Ovary (tissue), 9 donors: ENCODE data around the gene GNG4. TPM values are rescaled to one million over a fixed set of nuclear protein-coding genes. Genes with fewer than 3 reads are reported as not detected.
"Not testable (repeated sequence)": the region's sequence is repeated elsewhere in the genome, so short reads cannot be mapped to it uniquely, and the experiment has no call there.

ENCODE experiments used
- DNase-seq, 5 donors: peaks; one replicate each; pipeline ENCODE4 v3.0.0-alpha.2; 2019 to 2020
- H3K27ac ChIP-seq, 2 donors: fragments of 200-600 bp; one replicate each; pipeline versions ENCODE4 v1.5.1 to v1.8.0; 2019 to 2022
- H3K27me3 ChIP-seq: fragments of 200-600 bp; one replicate; pipeline ENCODE4 v1.8.0; 2022
- H3K36me3 ChIP-seq: fragments of 200-600 bp; sonication (generic); one replicate; pipeline ENCODE4 v1.5.1; 2019
- H3K4me1 ChIP-seq: one replicate; pipeline ENCODE4 v1.8.1; 2013; ENCODE audit warnings: mild to moderate bottlenecking, moderate library complexity; ENCODE audit not compliant: insufficient read depth
- H3K4me3 ChIP-seq: fragments of 200-600 bp; sonication (generic); one replicate; pipeline ENCODE4 v1.5.1; 2017
- H3K9me3 ChIP-seq, 2 donors: fragments of 200-600 bp in 1 of 2; sonication (generic) in 1 of 2; one replicate each; pipeline versions ENCODE4 v1.5.1 to v1.8.1; 2013 to 2019; ENCODE audit warnings: mild to moderate bottlenecking in 1 of 2, moderate library complexity in 1 of 2
- EP300 ChIP-seq: sonication (generic); formaldehyde crosslinking; IDR thresholded peaks from one replicate; pipeline ENCODE4 v1.6.1; 2017; ENCODE audit warnings: antibody characterized with exemption
- POLR2A ChIP-seq: fragments of 450-650 bp; IDR thresholded peaks from one replicate; pipeline ENCODE4 v1.6.1; 2017; ENCODE audit warnings: antibody characterized with exemption, mild to moderate bottlenecking, moderate library complexity
- WGBS, 3 donors: extraction: QIAGEN DNeasy Blood & Tissue Kit in 1 of 3; methylation state at CpG; one replicate each; pipeline versions ENCODE4 v1.1.5 to v1.1.7; 2013 to 2017; 5-methylcytosine and 5-hydroxymethylcytosine counted together
- intact Hi-C, 4 donors: fragments of 100-400 bp; cut with DNase I; formaldehyde crosslinking; loops; one replicate each; pipeline versions ENCODE4 v1.11.0 to v1.15.1; 2022 to 2023
- polyA plus RNA-seq, 2 donors: library from polyadenylated mRNA; stranded (reverse); fragments of 200-250 nt in 1 of 2; fragments of 350-450 nt in 1 of 2; fragmentation: Illumina TruSeq in 1 of 2; extraction: RNeasy Lipid Tissue Mini Kit (QIAGEN cat#74804) in 1 of 2; gene quantifications; one replicate each; pipeline ENCODE4 v1.2.3, GENCODE V29; 2013 to 2014
- total RNA-seq, 7 donors: library from RNA; depleted of rRNA in 2 of 7; stranded (reverse); fragments of >200 nt in 2 of 7; fragmentation: NEBNext Ultra II Directional in 3 of 7; extraction: Animal tissue kit (Norgen Biotek cat#: 25700) in 3 of 7; gene quantifications; one replicate each; pipeline versions ENCODE4 v1.1.0 to v1.2.4, GENCODE V29; 2016 to 2023
- TF ChIP-seq, protein P1 (sequence below), 3 donors: fragments of 450-650 bp in 2 of 3; fragments of 200-600 bp in 1 of 3; IDR thresholded peaks; one replicate each; pipeline versions ENCODE4 v1.5.1 to v1.8.0; 2016 to 2022; ENCODE audit warnings: antibody characterized with exemption in 3 of 3, mild to moderate bottlenecking in 1 of 3
- donor health status: DM: no; HTN: no; CAD: no; lungs with moderate emphysema.
- donor health status: DM: no; HTN: no; CAD: no.
- donor health status: Bipolar disorder and iron deficiency.
- donor health status: DM: yes; HTN: yes; CAD: no.
- donor health status: DM: no; HTN: no; CAD: no.
- donor health status: DM: yes; HTN: yes; CAD: no.

Gene GNG4
- total and polyA plus RNA-seq, 9 donors = 14.2 to 62.4 (median 32.1) TPM

DNA sequence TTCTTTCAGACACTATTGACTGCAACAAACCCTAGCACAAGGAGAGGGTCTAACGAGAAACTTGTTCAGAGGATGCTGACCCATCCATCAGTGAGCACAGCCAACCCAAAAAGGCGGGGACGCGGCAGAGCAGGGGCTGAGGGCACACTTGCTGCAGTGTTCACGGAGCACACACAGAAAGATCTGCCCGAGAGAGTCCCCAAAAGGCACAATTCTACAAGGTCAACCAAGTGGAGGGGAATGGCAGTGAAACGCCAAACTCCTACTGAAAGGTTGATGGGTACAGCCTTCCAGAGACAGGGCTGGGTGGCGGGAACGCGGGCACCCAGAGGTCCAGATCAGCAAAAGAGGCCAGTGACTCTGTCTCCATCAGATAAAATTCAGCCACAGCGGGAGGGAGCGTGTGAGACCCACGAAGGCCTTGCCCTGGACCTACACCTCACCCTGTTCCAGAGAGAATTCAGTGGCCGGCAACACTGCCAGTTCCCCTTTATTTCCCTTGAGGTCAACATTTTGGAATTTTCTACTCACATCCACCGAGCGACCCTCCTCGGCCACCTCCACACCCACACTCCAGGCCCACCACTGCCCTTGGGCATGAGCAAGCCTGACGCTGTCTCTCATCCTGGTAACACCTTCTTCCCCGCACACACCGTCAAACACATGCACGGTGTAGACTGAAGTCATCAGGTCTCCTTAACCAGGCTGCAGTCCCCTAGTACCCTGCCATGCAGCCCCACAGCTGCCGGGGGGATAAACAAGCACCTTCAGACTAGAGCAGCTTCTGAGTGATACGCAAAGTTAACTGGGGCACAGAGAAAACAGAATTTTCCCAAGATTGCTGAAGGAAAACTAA is 5.5 kb downstream of the GNG4 start:
- Histone ChIP-seq H3K27ac (no peak overlapping the region), H3K4me3 (no peak overlapping the region), H3K9me3 (no peaks in the 10 kb centered on the region), H3K27me3 (no peaks in the 10 kb centered on the region), H3K4me1 (peaks cover 3% of the 10 kb centered on the region), H3K36me3 (no peaks in the 10 kb centered on the region)
- intact Hi-C loops = no loop called here
- 92 to 95% (median 93%) methylated on average over 23 of the region's 23 CpGs for WGBS, 3 donors
- TF ChIP-seq, protein P1, sequence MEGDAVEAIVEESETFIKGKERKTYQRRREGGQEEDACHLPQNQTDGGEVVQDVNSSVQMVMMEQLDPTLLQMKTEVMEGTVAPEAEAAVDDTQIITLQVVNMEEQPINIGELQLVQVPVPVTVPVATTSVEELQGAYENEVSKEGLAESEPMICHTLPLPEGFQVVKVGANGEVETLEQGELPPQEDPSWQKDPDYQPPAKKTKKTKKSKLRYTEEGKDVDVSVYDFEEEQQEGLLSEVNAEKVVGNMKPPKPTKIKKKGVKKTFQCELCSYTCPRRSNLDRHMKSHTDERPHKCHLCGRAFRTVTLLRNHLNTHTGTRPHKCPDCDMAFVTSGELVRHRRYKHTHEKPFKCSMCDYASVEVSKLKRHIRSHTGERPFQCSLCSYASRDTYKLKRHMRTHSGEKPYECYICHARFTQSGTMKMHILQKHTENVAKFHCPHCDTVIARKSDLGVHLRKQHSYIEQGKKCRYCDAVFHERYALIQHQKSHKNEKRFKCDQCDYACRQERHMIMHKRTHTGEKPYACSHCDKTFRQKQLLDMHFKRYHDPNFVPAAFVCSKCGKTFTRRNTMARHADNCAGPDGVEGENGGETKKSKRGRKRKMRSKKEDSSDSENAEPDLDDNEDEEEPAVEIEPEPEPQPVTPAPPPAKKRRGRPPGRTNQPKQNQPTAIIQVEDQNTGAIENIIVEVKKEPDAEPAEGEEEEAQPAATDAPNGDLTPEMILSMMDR (IDR thresholded peaks at IDR 0.05) = no peak
- no peak for TF ChIP-seq POLR2A
- TF ChIP-seq EP300 = no peak
- no peak for DNase-seq

DNA sequence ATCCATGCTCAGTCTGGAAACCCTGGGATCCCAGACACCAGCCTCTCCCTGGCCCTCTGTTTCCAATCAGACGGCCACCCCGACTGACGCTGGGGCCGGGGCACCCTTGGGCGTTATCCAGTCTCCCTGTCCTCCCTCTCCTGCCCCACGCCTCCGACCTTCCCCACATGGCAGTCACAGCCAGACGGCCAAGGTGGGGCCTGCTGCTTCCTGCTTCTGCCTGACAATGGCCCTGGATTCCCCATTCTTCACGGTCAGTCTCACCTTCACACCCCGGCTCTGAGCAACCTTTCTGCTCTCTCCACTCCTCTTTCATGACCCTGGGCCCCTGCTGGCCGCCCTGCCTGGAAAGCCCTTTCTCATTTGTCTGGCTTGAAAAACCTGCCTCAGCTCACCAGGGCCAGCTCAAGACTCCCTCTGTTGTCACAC is 6.6 kb downstream of the GNG4 start:
- intact Hi-C loops = no loop called here
- Histone ChIP-seq H3K36me3 (no peaks in the 10 kb centered on the region), H3K4me3 (no peak overlapping the region), H3K9me3 (no peaks in the 10 kb centered on the region), H3K4me1 (no peaks in the 10 kb centered on the region), H3K27me3 (no peaks in the 10 kb centered on the region), H3K27ac (no peak overlapping the region)
- no peak for TF ChIP-seq POLR2A
- WGBS, 3 donors = 72 to 78% (median 72%) methylated on average over 11 of the region's 11 CpGs
- DNase-seq = no peak

DNA sequence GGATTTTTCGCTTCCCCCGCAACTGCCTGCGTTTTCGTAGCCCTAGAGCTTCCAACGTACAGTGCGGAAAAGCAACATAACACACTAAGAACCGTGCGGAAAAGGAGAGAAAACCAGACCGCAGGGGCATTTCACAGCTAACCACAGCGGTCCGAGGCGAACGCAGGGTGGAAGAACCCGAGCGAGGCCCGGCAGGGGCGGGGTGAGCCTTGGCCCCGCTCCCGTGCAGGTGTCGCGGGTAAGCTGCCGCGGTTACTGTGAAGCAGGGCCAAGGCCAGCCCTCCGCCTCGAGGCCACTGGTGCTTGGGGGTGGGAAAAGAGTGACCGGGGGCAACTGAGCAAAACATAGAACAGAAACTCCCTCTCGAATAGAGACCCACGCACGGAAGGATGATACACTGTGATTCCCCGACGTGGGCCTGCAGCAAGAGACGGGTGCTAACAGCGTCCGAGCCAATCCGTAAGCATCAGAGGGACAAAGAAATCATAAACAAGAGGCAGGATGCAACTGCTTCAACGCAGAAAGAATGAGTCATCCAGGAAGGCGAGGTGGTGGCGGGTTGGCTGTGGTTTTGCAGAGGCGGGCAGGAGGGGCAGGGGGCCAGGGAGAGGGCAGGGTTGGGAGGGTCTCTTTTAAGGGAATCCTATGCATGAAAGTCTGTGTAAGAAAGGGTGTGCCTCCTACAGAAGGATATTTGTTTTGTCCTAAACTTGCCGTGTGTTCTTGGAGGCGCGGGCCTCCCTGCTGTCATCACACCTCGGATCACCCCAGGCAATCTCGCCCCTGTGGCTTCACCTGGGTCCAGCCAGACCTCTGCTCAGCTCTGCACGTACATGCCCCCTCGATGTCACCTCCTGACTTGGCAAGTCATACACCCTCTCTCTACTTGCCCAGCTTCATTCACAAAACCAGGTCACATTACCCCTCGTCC is 7.3 kb downstream of the GNG4 start:
- DNase-seq = peak in 1 of 5 donors; percentile 46
- Histone ChIP-seq H3K9me3 (no peaks in the 10 kb centered on the region), H3K27ac (no peak overlapping the region), H3K27me3 (no peaks in the 10 kb centered on the region), H3K4me1 (no peaks in the 10 kb centered on the region), H3K4me3 (no peak overlapping the region), H3K36me3 (no peaks in the 10 kb centered on the region)
- WGBS, 3 donors = 50 to 69% (median 65%) methylated on average over 47 of the region's 47 CpGs
- intact Hi-C loops = no loop called here
- TF ChIP-seq, protein P1 (IDR thresholded peaks at IDR 0.05) = no peak
- no peak for TF ChIP-seq POLR2A

- intact Hi-C loops = no loop called here
- Histone ChIP-seq H3K27me3 (no peaks in the 10 kb centered on the region), H3K4me1 (no peaks in the 10 kb centered on the region), H3K9me3 (no peaks in the 10 kb centered on the region), H3K27ac (no peak overlapping the region), H3K4me3 (no peak overlapping the region), H3K36me3 (no peaks in the 10 kb centered on the region)
- TF ChIP-seq EP300 = no peak
- DNase-seq = no peak
- 87 to 92% (median 90%) methylated on average over 12 of the region's 12 CpGs for WGBS, 3 donors
Observed at GRCh38 chr1:235640580-235640979, 9.0 kb downstream of the GNG4 start.

DNA sequence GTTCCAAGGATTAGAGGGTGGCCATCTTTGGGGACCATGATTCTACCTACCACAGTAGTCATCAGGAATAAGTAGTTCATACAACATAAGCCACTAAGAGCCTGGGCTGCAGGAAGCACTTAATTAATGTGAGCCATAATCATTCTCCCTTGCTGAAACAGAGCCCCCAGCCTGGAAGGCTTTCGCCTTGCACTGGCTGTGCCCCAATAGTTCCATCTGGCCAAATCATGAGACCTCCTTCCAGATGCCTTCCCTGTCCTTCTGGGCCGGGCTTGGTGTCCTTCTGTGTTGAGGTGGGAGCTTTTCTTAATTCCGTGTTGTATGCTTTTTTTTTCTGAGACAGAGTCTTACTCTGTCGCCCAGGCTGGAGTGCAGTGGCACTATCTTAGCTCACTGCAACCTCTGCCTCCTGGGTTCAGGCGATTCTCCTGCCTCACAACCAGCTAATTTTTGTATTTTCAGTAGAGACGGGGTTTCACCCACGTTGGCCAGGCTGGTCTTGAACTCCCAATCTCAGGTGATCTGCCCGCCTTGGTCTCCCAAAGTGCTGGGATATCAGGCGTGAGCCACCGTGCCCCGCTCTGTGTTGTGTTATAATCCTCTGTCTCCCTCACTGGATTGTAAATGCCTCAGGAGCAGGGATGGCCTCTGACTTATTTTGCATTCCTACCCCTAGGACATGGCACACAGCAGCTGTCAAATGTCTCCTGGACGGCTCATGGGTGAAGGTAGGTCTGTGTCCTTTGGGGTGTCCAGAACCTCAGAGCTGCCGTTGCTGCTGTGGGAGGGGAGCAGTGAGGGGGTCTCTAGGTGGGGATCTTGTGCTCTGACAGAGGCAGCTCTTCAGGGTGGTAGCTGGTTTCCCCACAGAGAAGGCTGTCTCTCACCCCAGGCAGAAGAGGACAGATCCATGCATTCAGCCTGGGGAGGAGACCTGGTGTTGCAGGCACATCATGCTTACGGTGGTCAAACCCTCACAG is 10.1 kb downstream of the GNG4 start:
- no peak for DNase-seq
- Histone ChIP-seq H3K4me1 (no peaks in the 10 kb centered on the region), H3K27me3 (no peaks in the 10 kb centered on the region), H3K36me3 (no peaks in the 10 kb centered on the region), H3K27ac (no peak overlapping the region), H3K9me3 (no peaks in the 10 kb centered on the region), H3K4me3 (no peak overlapping the region)
- intact Hi-C loops = no loop called here
- no peak for TF ChIP-seq POLR2A
- TF ChIP-seq, protein P1 (IDR thresholded peaks at IDR 0.05) = no peak
- TF ChIP-seq EP300 = no peak
- WGBS, 3 donors = 65 to 72% (median 71%) methylated on average over 14 of the region's 14 CpGs

DNA sequence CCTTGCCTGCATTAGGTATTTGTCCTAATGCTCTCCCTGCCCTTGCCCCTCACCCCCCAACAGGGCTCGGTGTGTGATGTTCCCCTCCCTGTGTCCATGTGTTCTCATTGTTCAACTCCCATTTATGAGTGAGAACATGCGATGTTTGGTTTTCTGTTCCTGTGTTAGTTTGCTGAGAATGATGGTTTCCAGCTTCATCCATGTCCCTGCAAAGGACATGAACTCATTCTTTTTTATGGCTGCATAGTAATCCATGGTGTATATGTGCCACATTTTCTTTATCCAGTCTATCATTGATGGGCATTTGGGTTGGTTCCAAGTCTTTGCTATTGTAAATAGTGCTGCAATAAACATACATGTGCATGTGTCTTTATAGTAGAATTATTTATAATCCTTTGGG is 11.0 kb downstream of the GNG4 start:
- 91 to 96% (median 92%) methylated on average over 2 of the region's 2 CpGs for WGBS, 3 donors
- intact Hi-C loops, DNase-seq, H3K27ac ChIP-seq, H3K4me3 ChIP-seq, H3K36me3 ChIP-seq, H3K4me1 ChIP-seq, H3K27me3 ChIP-seq, H3K9me3 ChIP-seq: not testable (repeated sequence)
